HG03280 (cell line): ENCODE results near the gene C10orf71.

Experiments used
- ATAC-seq: cut with Tn5 transposase; IDR thresholded peaks from one replicate; pipeline ENCODE4 v1.9.1; 2021; ENCODE audit warnings: mild to moderate bottlenecking, moderate library complexity; ENCODE audit not compliant: unreplicated experiment

Gene C10orf71

DNA sequence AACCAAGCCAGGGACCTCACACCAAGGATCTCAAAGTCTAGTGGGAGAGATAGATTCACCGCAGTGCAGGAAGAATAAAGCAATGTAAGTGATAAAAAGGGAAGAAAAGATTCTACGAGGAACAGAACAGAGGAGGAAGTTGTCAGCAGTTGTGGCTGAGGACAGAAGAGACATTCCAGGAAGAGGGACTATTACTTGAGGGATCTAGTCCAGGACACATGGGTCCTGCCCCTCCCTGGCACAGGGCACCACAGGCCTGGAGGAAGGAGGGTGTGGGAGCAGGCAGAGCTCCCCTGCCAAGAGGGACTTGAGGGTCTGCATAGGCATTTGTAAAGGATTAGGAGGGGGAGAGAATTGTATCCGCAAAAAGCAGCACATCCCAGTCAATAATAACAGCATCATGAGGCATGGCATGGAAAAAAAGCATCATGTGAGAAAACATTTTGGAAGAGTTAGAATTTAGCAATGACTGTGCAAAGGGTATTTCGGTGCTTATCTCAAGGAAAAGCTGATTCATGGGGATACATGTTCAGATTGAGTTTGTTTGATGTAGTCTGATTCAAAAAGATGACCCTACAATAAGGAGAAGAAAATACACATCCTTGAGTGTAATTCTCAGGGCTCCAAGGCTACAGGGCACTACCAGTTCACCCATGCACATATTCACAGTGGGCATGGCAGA lies 12.7 kb downstream of the C10orf71 start:
- ATAC-seq: no peak

DNA sequence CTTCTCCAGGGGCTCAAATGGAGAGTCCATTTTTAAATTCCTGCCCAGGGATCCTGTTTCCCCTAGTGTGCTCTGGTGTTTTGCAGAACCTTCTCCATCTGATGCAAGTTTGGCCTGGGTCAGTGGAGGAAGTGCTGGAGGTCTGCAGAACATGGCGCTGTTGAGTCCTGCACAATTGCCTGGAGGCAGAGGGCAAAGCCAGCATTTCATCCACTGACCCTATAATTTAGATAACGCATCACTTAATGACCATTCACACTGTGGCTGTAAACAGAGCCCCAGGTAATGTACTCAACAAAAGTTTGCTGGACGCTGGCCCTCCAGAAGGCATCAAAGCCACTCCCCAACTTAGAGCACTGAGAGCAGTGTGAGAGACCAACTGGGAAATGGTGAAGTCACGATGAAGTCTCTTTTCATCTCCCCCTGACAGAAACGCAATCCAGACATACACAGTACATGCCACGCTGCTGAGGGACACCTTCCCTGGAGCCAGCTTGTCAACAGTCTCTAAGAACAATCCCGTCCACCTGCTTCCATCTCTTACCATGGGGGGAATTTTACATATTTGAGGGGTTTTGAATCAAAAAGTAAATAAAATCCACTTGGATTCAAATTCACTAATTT lies 13.4 kb downstream of the C10orf71 start:
- no peak for ATAC-seq

GRCh38 chr10:49313501-49314070 lies 14.6 kb downstream of the C10orf71 start:
- ATAC-seq: no peak

DNA sequence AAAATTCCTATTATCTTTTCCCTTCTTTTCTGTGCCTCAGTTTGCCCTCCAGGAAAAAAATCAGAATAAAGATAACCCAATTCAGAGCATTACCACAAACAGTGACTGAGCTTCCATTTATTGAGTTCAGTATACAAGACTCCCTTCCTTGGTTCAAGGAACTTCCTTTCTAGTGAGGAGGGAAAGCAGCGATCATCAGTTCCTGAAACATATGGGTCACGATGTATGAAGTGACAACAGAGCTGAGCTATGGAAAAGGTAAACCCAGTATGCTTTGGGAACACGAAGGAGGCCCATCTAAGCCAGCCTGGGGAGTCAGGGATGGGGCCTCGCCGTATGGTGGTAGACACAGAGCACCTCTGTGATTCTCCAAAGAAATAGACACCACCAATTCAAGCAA lies 15.8 kb downstream of the C10orf71 start:
- no peak for ATAC-seq

GRCh38 chr10:49318028-49318427 lies 19.1 kb downstream of the C10orf71 start:
- ATAC-seq: no peak

DNA sequence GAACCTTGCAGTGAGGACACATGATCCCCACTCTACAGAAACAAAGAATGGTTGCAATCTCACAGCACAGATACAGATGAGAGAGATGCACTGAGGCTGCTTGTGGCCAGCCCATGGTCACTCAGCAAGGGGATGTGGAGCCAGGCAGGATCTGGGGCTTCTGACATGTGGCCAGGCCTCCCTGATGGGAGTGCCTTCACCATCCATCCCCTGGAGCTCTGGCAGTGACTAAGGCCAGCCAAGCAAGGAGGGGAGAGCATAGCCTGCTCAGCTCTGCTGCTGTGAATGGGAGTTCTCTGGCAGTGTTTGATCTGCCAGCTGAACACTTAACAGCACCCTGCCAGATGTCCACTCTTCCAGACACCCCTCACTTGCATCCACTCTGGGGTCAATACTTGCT lies 19.8 kb downstream of the C10orf71 start:
- no peak for ATAC-seq

DNA sequence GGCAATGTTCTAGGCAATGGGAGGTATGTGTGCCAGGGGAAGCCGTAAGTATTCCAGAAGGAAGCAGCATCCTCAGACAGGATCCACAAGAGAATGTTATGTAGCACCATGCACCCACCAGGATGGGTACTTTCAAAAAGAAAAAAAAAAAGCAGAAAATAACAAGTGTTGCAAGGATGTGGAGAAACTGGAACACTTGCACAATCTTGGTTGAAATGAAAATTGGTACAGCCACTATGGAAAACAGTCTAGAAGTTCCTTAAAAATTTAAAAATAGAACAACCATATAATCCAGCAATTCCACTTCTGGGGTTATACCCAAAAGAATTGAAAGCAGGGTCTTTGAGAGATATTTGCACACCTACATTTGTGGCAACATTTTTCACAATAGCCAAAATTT lies 20.2 kb downstream of the C10orf71 start:
- ATAC-seq: no peak

DNA sequence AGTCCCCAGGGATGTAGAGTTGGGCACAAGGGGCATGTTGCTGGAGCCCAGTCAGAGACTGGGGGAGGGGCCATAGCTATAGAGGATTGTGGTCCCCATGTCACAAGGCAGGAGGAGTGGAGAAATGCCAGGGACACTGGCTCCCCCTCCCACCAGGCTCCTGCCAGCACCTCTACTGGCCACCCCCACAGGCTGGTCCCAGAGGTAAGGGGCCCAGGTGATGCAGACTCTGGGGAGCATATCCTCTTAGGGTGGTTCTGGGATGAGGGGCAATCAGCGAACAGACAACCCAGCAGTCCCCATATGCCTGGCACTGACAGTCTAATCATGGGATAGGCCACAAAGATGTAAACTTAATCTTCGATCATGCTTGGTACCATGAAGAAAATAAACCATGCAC lies 21.2 kb downstream of the C10orf71 start:
- ATAC-seq: no peak

- no peak for ATAC-seq
Measured at GRCh38 chr10:49321021-49321420, 22.1 kb downstream of the C10orf71 start.

DNA sequence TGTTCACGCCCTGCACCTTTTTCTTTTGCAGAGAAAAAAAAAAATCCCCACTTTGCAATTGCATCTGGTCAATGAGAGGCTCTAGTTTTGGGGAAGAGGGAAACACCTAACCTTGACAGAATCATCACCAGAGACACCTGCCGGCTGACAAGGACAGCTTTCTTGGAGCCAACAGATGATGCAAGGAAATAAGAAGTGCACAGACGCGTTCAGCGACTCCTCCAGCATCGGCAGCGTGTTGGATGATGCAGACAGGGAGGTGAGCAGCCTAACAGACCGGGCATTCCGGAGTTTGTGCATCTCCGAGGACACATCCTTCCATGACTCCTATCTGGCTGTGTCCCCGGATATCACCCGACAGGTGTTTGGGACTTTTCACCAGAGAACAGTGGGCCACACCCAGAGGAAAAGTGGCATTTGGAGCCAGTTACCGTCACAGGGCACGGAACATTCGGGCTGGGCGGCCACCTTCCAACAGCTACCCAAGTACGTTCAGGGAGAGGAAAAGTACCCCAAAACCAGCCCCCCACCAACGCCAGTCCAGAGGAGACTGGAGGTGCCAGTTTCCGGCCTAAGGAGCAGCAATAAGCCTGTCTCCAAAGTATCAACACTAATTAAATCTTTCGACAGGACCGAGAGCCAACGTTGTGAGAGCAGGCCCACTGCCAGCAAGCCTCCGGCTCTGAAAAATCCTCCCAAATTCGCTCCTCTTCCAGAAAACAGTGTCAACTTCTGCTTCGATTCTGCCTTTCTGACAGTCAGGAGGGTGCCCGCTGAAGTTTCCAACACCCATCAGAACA lies 23.6 kb downstream of the C10orf71 start:
- no peak for ATAC-seq

DNA sequence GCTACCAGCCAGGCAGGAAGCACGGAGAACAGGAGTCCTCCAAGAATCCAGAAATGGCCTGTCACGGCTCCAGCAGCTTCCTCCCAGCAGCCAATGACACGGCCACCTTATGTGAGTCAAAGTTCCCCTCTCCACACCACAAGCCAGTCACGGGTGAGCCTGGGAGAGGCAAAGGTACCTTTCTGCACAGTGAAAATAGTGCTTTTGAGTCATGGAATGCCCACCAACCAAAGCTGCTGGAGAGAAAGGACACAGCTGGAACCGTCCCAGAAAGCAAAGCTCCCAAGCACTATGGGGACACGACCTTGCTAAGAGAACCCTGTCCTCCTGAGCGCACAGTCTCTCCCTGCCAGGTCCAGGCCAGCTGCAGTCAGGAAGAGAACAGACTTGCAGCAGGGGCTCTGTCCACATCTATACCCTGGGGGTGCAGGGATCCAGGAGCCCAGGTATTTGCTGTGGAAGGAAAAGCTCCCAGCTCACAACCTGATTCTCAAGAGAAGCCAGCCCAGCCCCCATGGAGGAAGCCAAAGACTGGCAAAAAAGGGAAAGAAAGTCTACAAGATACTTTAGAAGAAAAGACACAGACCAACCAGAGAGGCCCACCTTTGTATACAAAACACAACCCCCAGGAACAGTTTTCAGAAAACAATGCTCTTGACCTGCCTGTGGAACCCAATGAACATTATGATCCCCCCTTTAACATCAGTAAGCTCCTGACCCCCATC lies 24.4 kb downstream of the C10orf71 start:
- ATAC-seq: no peak

DNA sequence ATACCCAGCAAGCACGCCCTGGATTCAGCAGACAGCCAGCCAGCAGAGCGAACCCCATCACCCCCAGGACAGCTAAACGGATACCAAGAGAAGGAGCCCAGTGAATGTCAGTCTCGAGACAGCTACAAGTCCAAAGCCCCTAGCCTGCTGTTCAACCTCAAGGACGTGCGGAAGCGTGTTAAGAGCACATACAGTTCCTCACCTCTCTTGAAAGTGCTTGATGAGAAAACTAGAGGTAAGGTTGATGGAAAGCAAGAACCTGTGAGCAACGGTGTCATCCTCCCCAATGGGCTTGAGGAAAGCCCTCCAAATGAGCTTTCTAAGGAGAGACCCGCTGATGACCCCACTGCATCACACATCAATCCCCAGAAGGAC lies 24.9 kb downstream of the C10orf71 start:
- no peak for ATAC-seq

DNA sequence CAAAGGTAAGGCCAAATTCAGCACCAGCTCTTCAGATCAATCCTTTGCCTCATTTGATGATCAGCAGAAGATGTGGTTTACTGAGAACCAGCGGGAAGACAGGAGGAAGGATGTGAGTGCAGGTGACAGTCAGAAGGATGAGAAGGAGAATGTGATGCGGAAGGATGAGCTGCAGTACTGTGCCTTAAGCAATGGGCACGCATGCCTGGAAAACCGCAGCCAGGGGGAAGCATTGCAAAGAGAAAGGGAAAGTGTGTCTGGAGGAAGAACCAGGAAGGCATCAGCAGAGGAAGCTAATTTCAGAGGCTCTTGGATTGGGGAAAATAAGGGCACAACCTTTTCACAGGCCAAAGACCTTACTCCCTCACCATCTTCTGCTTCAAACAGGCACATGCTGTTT lies 25.7 kb downstream of the C10orf71 start:
- ATAC-seq: no peak

DNA sequence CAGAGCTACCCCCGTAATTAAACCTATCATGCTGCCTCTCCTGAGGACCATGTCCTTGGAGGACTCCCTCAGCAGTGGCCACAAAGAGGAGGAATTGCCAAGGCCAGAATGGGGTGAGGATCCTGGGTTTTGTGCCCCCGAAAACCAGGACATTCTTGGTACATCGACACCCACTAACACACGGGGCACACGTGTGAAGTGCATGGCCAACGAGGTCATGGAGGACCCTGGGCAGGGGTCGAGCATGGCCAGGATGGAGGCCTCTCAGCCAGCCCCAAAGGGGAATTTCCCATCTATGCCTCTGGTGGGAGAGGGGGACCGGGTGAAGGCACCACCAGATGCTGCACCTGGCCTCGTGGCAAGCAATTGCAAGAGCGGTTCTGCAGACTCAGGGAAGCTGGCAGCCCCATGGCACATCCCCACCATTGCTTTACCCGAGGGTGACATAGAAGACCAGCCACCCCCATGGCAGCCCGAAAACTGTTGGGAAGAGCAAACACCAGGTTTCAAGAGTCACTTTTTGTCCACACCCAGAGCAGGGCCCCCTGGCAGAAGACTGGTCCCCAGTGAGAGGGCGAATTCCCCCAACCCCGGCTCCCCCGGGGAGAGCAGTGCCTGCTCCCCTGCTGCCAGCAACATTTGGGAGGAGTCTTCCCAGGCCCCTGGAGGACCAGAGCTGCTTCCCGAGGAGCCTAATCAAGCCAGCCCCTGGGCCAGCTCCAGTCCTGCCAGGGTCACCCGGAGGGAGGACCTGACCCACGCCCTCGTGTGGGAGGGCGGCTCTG lies 26.4 kb downstream of the C10orf71 start:
- ATAC-seq: no peak

- ATAC-seq: no peak
Measured at GRCh38 chr10:49325916-49326783, 27.2 kb downstream of the C10orf71 start.

DNA sequence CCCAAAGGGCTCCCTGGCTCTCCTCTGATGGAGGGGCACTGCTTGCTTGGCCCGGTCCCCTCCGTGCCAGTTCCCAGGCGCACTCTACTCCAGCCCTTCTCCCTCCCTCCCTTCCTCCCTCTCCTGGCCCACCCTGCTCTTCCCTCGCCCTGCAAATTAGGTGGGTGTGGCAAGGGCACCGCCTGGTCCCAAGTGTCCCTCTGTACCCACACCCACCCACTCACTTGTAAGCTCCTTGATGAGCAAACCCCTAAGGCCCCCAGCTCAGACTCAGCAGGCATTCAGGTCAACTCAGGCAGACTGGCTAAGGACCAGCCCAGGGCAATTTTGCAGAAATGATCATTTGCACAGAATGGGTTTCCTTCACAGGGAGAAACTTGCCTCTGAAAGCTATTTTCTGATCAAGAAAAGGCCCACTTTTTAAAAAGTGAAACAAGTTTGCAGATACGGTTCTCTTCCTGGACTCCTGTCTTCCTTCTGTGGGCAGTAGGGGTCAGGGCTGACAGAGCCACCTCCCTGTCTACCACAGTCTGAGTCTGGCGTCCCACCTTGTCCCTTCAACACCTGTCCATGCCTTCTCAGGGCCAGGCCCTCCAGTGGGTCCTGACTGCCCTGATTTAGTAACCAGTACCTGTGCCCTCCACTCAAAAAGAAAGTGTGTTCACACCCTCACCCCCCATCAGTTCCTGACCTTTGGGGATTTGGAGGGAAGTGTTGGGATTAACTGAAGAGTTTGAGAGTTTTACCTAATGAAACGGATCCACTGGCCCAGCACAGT lies 28.3 kb downstream of the C10orf71 start:
- ATAC-seq: no peak

DNA sequence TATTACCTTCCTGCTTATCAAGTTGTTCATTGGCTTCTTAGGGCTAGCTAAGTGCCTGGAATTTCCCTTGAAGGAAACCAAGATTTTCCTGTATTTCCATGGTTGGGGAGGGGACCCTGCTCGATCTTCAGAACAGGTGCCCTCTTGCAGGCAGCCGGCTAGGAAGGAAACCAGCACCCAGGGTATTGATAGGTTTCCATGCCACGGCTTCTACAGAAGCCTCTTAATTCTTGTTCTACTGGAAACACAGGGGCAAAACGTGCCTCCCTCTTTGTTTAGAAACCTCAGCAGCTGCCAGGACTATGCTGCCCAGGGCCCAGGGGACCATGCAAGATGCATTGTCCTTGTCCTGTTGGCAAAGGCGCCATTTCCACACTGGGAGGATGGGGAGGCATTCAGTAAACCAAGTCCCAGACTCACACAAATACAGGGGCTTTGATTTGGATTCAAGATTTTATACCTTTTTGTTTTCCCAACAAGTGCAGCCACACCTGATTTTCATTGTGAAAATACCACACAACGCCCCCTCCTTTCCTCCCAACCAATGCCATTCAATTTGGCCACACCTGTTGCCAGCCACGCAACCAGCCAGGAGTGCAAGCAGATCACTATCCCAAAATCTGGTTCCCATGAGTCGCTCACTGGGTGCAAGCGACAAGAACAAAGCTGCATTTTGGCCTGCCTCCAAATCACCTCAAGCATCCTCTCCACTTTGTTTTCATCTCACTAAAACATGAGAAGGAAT lies 29.6 kb downstream of the C10orf71 start:
- no peak for ATAC-seq

GRCh38 chr10:49329146-49329505 lies 30.2 kb downstream of the C10orf71 start:
- no peak for ATAC-seq
